Erythroblast (primary cell): ENCODE data around the gene TMEFF2.

Experiments used
- GATA1 ChIP-seq: IDR thresholded peaks from 2 replicates; pipeline ENCODE4 v1.6.1; 2011; ENCODE audit warnings: low read depth, mild to moderate bottlenecking, control low read depth, low read length, moderate library complexity
- POLR2A ChIP-seq: IDR thresholded peaks from 2 replicates; pipeline ENCODE4 v1.6.1; 2011; ENCODE audit warnings: mild to moderate bottlenecking, low read length

DNA sequence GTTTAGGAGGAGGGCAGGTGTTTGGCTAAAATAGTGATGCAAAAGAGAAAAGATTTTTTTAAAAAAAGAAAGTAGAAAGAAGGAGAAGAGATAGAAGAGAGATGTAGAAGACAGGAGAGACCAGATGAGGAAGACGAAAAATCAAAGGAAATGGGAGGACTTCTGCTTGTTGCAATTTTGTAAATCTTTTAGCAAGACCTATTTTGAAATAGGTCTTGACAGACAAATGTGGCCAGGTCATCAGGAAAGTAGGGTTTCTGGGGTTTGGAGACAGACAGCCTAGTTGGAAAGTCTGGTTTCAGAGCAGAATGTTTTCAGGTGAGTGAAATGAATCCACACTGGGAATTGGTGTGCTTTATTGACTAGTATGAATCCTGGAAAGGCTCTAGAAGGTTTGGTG, 243.4 kb downstream of the TMEFF2 start:
- TF ChIP-seq POLR2A = no peak
- TF ChIP-seq GATA1 = no peak
